ENCODE results near the gene SIRT4.

- no peak for TF ChIP-seq CTCF (IDR thresholded peaks at IDR 0.05)
- no peak for TF ChIP-seq EZH2phosphoT487 (IDR thresholded peaks at IDR 0.05)
Measured at GRCh38 chr12:120357104-120357503, 55.0 kb downstream of the SIRT4 start.
